GM13977 (cell line): Measurements from ENCODE around the gene GPR65.

Experiments used
- DNase-seq: peaks from one replicate; pipeline ENCODE4 v3.0.0; 2012; ENCODE audit warnings: low spot score
- CTCF ChIP-seq: IDR thresholded peaks from 2 replicates; pipeline ENCODE4 v1.5.1; 2012; ENCODE audit warnings: mild to moderate bottlenecking, control low read depth; ENCODE audit not compliant: insufficient read depth; ENCODE audit errors: extremely low read depth, missing control alignments
- in situ Hi-C: fragments of 300-500 bp; cut with MboI; formaldehyde crosslinking; loops from one replicate; pipeline ENCODE4 v1.12.0; 2022; ENCODE audit warnings: low sequenced_read_pairs, low pct_unique_long_range_greater_than_20kb, mixed read lengths, inconsistent platforms; ENCODE audit not compliant: unreplicated experiment

GPR65 gene

GRCh38 chr14:87992346-87992717 is 12.6 kb upstream of the GPR65 start:
- peak; percentile 24 for DNase-seq
- in situ Hi-C loops, result no loop called here
- TF ChIP-seq CTCF, result no peak

GRCh38 chr14:87992718-87993628 is 12.0 kb upstream of the GPR65 start, which contains the start of gene GALC:
TSS of gene GALC (minus strand) at chr14:87993182. CDS start at chr14:87993164, 18 bp downstream.
- DNase-seq, result peak; percentile 92
- TF ChIP-seq CTCF, result no peak
- in situ Hi-C loops, result no loop called here

GRCh38 chr14:87994974-87995373 is 10.0 kb upstream of the GPR65 start:
- no peak for TF ChIP-seq CTCF
- peak; percentile 51 for DNase-seq
- in situ Hi-C loops, result no loop called here

GRCh38 chr14:87995500-87996290 is 9.2 kb upstream of the GPR65 start:
- DNase-seq, result no peak
- no peak for TF ChIP-seq CTCF
- in situ Hi-C loops, result no loop called here

GRCh38 chr14:87996291-87996592 is 8.7 kb upstream of the GPR65 start:
- DNase-seq, result no peak
- in situ Hi-C loops, result no loop called here
- no peak for TF ChIP-seq CTCF

GRCh38 chr14:87998482-87998881 is 6.5 kb upstream of the GPR65 start:
- in situ Hi-C loops, result no loop called here
- DNase-seq, result no peak
- no peak for TF ChIP-seq CTCF
